ENCODE measurements around the gene HNRNPLL. TPM values are rescaled to one million over a fixed set of nuclear protein-coding genes. Genes with fewer than 3 reads are reported as not detected.
"Not testable (repeated sequence)": the region's sequence is repeated elsewhere in the genome, so short reads cannot be mapped to it uniquely, and the experiment has no call there.

Gene HNRNPLL
- total RNA-seq, 2 experiments from 2014 or later, result 7.6 to 47.9 TPM

GRCh38 chr2:38540580-38541286 lies 62.0 kb downstream of the HNRNPLL start:
- H3K4me1 ChIP-seq (ENCODE audit: insufficient read depth, low read length, poor library complexity, severe bottlenecking), result peaks cover 19% of the 10 kb centered on the region
- no peaks in the 10 kb centered on the region for H3K9me3 ChIP-seq (ENCODE audit: low read length)
- H3K27ac ChIP-seq (ENCODE audit: low read depth, low read length, poor library complexity, severe bottlenecking), result no peak overlapping the region
- H3K9me2 ChIP-seq (ENCODE audit: insufficient read depth, low read length), result no peaks in the 10 kb centered on the region
- no peak overlapping the region for H2AFZ ChIP-seq (ENCODE audit: low read length)
- intact Hi-C loops (cut with micrococcal nuclease; ENCODE audit: unreplicated experiment), result no loop called here
- H3K4me2 ChIP-seq (ENCODE audit: low read length), result no peak overlapping the region
- no peaks in the 10 kb centered on the region for H4K20me1 ChIP-seq (ENCODE audit: insufficient read depth, low read length)
- no peaks in the 10 kb centered on the region for H3K36me3 ChIP-seq (ENCODE audit: insufficient read depth, low read length)
- no peak for DNase-seq (ENCODE audit: low spot score)
- no peaks in the 10 kb centered on the region for H3K79me2 ChIP-seq (ENCODE audit: insufficient read depth, low read depth, low read length)
- no TSS peak for BruUV-seq (replicated peaks)
- no peak for TF ChIP-seq EZH2phosphoT487 (IDR thresholded peaks at IDR 0.05; ENCODE audit: borderline replicate concordance, low read depth, low read length)
- TF ChIP-seq, protein P1, sequence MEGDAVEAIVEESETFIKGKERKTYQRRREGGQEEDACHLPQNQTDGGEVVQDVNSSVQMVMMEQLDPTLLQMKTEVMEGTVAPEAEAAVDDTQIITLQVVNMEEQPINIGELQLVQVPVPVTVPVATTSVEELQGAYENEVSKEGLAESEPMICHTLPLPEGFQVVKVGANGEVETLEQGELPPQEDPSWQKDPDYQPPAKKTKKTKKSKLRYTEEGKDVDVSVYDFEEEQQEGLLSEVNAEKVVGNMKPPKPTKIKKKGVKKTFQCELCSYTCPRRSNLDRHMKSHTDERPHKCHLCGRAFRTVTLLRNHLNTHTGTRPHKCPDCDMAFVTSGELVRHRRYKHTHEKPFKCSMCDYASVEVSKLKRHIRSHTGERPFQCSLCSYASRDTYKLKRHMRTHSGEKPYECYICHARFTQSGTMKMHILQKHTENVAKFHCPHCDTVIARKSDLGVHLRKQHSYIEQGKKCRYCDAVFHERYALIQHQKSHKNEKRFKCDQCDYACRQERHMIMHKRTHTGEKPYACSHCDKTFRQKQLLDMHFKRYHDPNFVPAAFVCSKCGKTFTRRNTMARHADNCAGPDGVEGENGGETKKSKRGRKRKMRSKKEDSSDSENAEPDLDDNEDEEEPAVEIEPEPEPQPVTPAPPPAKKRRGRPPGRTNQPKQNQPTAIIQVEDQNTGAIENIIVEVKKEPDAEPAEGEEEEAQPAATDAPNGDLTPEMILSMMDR (conservative IDR thresholded peaks at IDR 0.05; ENCODE audit: low read length), result no peak
- ChIA-PET CTCF (ENCODE audit: unreplicated experiment) (no interaction called here), POLR2A (interaction anchor here (0.9 to 1.6 kb wide), 3 partner anchors 37 to 202 kb away, joined by 3 to 4 read pairs (median 4); no protein-coding TSS in a partner anchor)
- no peak overlapping the region for H3K4me3 ChIP-seq (ENCODE audit: low read depth, low read length, poor library complexity, severe bottlenecking)

DNA sequence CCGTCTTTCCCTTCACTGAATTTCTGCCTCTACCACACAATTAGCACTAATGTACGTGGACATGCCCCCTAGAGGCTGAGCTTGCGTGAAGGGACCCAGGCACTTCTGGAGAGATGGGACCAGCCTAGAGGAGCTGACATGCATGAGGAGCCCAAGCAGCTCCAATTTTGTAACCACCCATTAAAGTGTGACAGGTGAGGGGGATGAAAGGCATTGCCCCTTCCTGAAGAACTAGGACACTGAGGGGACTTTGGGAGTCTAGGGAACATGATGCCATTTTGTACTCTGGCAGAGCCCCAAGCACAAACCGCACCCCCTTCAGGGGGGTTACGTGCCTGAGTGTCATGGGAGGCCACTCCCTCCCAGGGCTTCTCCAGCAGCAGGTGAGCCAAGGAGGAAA lies 63.6 kb downstream of the HNRNPLL start:
- no peak for TF ChIP-seq EZH2phosphoT487 (IDR thresholded peaks at IDR 0.05; ENCODE audit: borderline replicate concordance, low read depth, low read length)
- TF ChIP-seq, protein P1 (conservative IDR thresholded peaks at IDR 0.05; ENCODE audit: low read length), result peak; percentile 63
- H4K20me1 ChIP-seq (ENCODE audit: insufficient read depth, low read length), result no peaks in the 10 kb centered on the region
- no peaks in the 10 kb centered on the region for H3K9me2 ChIP-seq (ENCODE audit: insufficient read depth, low read length)
- peaks cover 35% of the 10 kb centered on the region for H3K4me1 ChIP-seq (ENCODE audit: insufficient read depth, low read length, poor library complexity, severe bottlenecking)
- no peaks in the 10 kb centered on the region for H3K9me3 ChIP-seq (ENCODE audit: low read length)
- no peaks in the 10 kb centered on the region for H3K79me2 ChIP-seq (ENCODE audit: insufficient read depth, low read depth, low read length)
- intact Hi-C loops (cut with micrococcal nuclease; ENCODE audit: unreplicated experiment), result loop anchor here (5.0 kb wide), 1 partner anchor 203 kb away; no protein-coding TSS in a partner anchor
- H2AFZ ChIP-seq (ENCODE audit: low read length), result no peak overlapping the region
- CTCF ChIA-PET (ENCODE audit: unreplicated experiment), result no interaction called here
- DNase-seq (ENCODE audit: low spot score), result no peak
- no peaks in the 10 kb centered on the region for H3K36me3 ChIP-seq (ENCODE audit: insufficient read depth, low read length)
- no peak overlapping the region for H3K27ac ChIP-seq (ENCODE audit: low read depth, low read length, poor library complexity, severe bottlenecking)
- no TSS peak for BruUV-seq (replicated peaks)
- POLR2A ChIA-PET, result interaction anchor here (0.6 to 1.0 kb wide), 3 partner anchors 10 to 189 kb away, joined by 3 to 4 read pairs (median 3); no protein-coding TSS in a partner anchor
- H3K4me3 ChIP-seq (ENCODE audit: low read depth, low read length, poor library complexity, severe bottlenecking), result no peak overlapping the region
- H3K4me2 ChIP-seq (ENCODE audit: low read length), result no peak overlapping the region

GRCh38 chr2:38537937-38538525 lies 64.7 kb downstream of the HNRNPLL start:
- no peak overlapping the region for H2AFZ ChIP-seq (ENCODE audit: low read length)
- H3K27ac ChIP-seq (ENCODE audit: low read depth, low read length, poor library complexity, severe bottlenecking), result no peak overlapping the region
- H3K79me2 ChIP-seq (ENCODE audit: insufficient read depth, low read depth, low read length), result no peaks in the 10 kb centered on the region
- H4K20me1 ChIP-seq (ENCODE audit: insufficient read depth, low read length), result no peaks in the 10 kb centered on the region
- ChIA-PET POLR2A (interaction anchor here (0.6 kb wide), 1 partner anchor 27 kb away, joined by 4 read pairs; no protein-coding TSS in a partner anchor), CTCF (ENCODE audit: unreplicated experiment) (no interaction called here)
- no peak for DNase-seq (ENCODE audit: low spot score)
- no peak overlapping the region for H3K4me3 ChIP-seq (ENCODE audit: low read depth, low read length, poor library complexity, severe bottlenecking)
- no peaks in the 10 kb centered on the region for H3K36me3 ChIP-seq (ENCODE audit: insufficient read depth, low read length)
- H3K4me1 ChIP-seq (ENCODE audit: insufficient read depth, low read length, poor library complexity, severe bottlenecking), result peaks cover 44% of the 10 kb centered on the region
- no peaks in the 10 kb centered on the region for H3K9me2 ChIP-seq (ENCODE audit: insufficient read depth, low read length)
- BruUV-seq (replicated peaks), result no TSS peak
- H3K9me3 ChIP-seq (ENCODE audit: low read length), result no peaks in the 10 kb centered on the region
- intact Hi-C loops (cut with micrococcal nuclease; ENCODE audit: unreplicated experiment), result loop anchor here (2.0 to 5.0 kb wide), 3 partner anchors 43 to 204 kb away; partner anchors contain the start of gene HNRNPLL
- no peak overlapping the region for H3K4me2 ChIP-seq (ENCODE audit: low read length)
- TF ChIP-seq, protein P1 (conservative IDR thresholded peaks at IDR 0.05; ENCODE audit: low read length), result no peak
- TF ChIP-seq EZH2phosphoT487 (IDR thresholded peaks at IDR 0.05; ENCODE audit: borderline replicate concordance, low read depth, low read length), result no peak

DNA sequence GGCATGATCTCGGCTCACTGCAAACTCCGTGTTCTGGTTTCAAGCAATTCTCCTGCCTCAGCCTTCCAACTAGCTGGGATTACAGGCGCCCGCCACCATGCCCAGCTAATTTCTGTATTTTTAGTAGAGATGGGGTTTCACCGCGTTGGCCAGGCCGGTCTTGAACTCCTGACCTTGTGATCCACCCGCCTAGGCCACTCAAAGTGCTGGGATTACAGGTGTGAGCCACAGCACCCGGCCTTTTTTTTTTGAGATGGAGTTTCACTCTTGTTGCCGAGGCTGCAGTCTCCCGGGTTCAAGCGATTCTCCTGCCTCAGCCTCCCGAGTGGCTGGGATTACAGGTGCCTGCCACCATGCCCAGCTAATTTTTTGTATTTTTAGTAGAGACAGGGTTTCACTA lies 65.4 kb downstream of the HNRNPLL start:
- H3K4me2 ChIP-seq (ENCODE audit: low read length); H3K36me3 ChIP-seq (ENCODE audit: insufficient read depth, low read length); H3K4me3 ChIP-seq (ENCODE audit: low read depth, low read length, poor library complexity, severe bottlenecking); H4K20me1 ChIP-seq (ENCODE audit: insufficient read depth, low read length); H3K79me2 ChIP-seq (ENCODE audit: insufficient read depth, low read depth, low read length); H3K9me2 ChIP-seq (ENCODE audit: insufficient read depth, low read length); CTCF ChIA-PET (ENCODE audit: unreplicated experiment); H2AFZ ChIP-seq (ENCODE audit: low read length); H3K27ac ChIP-seq (ENCODE audit: low read depth, low read length, poor library complexity, severe bottlenecking); BruUV-seq (replicated peaks); DNase-seq (ENCODE audit: low spot score); H3K9me3 ChIP-seq (ENCODE audit: low read length): not testable (repeated sequence)
- POLR2A ChIA-PET, result interaction anchor here (1.2 to 1.5 kb wide), 2 partner anchors 37 to 44 kb away, joined by 3 to 6 read pairs; no protein-coding TSS in a partner anchor
- H3K4me1 ChIP-seq (ENCODE audit: insufficient read depth, low read length, poor library complexity, severe bottlenecking), result peaks cover 44% of the 10 kb centered on the region
- intact Hi-C loops (cut with micrococcal nuclease; ENCODE audit: unreplicated experiment), result loop anchor here (2.0 to 5.0 kb wide), 3 partner anchors 44 to 205 kb away; partner anchors contain the start of gene HNRNPLL
